ENCODE data around the gene HDC. TPM values are rescaled to one million over a fixed set of nuclear protein-coding genes. Genes with fewer than 3 reads are reported as not detected.

Gene HDC
- total and polyA plus RNA-seq, 10 of the 15 experiments (the other 5 are each of a cell fraction or from before 2014, with no cell fraction given), result not detected

DNA sequence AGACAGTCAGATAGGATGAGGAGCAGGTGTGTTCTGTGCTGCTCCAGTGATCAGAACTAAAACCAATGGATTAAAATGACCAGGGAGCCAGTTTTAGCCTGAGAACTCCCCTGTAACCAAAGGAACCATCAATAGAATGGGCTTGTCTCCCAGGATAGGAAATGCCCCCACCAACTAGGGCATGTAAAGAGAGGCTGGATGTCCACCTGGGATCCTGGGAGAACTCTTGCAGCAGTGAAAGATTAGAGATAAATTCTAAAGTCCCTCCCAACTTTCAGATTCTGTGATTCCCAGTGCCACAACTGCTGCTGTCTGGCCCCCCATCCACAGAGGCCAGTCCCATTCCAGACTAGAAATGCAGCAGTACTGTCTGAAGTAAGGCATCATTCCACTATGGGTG lies 33.8 kb downstream of the HDC start:
- no peaks in the 10 kb centered on the region for H3K27me3 ChIP-seq (replicated peaks in 1 of 2; ENCODE audit: control insufficient read depth in 2 of 2, insufficient read depth in 2 of 2, low read length in 1 of 2)
- H3K4me2 ChIP-seq (ENCODE audit: control insufficient read depth, insufficient read depth), result no peak overlapping the region
- H3K4me3 ChIP-seq, result no peak overlapping the region
- FAIRE-seq (no peak), ATAC-seq (no peak), DNase-seq (ENCODE audit: low read depth, low spot score) (no peak)
- H3K4me1 ChIP-seq (ENCODE audit: control insufficient read depth, insufficient read depth, low read length), result no peaks in the 10 kb centered on the region
- H3K9me3 ChIP-seq (replicated peaks; ENCODE audit: control insufficient read depth, insufficient read depth, low read length), result no peaks in the 10 kb centered on the region
- SMC1A ChIA-PET (ENCODE audit: uncharacterized antibody, unreplicated experiment), result no interaction called here
- in situ Hi-C loops (cut with MboI), result no loop called here
- H3K36me3 ChIP-seq (ENCODE audit: control insufficient read depth in 2 of 2, insufficient read depth in 2 of 2, low read length in 1 of 2), result no peaks in the 10 kb centered on the region; a peak in 1 of 4 replicates
- H2AFZ ChIP-seq (ENCODE audit: control insufficient read depth, low read depth, low read length), result no peak overlapping the region
- intact Hi-C loops (cut with micrococcal nuclease; ENCODE audit: unreplicated experiment), result no loop called here
- TF ChIP-seq SMAD1 (IDR thresholded peaks at IDR 0.05; ENCODE audit: low read depth, partially characterized antibody) (no peak), SMAD5 (IDR thresholded peaks at IDR 0.05; ENCODE audit: low read depth) (no peak), YY1 (IDR thresholded peaks at IDR 0.05; ENCODE audit: low read depth, low read length) (no peak), WRNIP1 (IDR thresholded peaks at IDR 0.05; ENCODE audit: borderline replicate concordance, low read depth, low read length) (no peak)
- TF ChIP-seq, protein P1, sequence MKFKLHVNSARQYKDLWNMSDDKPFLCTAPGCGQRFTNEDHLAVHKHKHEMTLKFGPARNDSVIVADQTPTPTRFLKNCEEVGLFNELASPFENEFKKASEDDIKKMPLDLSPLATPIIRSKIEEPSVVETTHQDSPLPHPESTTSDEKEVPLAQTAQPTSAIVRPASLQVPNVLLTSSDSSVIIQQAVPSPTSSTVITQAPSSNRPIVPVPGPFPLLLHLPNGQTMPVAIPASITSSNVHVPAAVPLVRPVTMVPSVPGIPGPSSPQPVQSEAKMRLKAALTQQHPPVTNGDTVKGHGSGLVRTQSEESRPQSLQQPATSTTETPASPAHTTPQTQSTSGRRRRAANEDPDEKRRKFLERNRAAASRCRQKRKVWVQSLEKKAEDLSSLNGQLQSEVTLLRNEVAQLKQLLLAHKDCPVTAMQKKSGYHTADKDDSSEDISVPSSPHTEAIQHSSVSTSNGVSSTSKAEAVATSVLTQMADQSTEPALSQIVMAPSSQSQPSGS (IDR thresholded peaks at IDR 0.05; ENCODE audit: low read length), result no peak
- H4K20me1 ChIP-seq (ENCODE audit: control insufficient read depth, insufficient read depth), result no peaks in the 10 kb centered on the region
- H3K9ac ChIP-seq (ENCODE audit: control insufficient read depth, insufficient read depth, low read length), result no peak overlapping the region
- POLR2A ChIA-PET, result no interaction called here
- H3K79me2 ChIP-seq (ENCODE audit: control insufficient read depth, insufficient read depth, low read length), result no peaks in the 10 kb centered on the region
- CTCF ChIA-PET, result no interaction called here
- H3K27ac ChIP-seq (ENCODE audit: control insufficient read depth, insufficient read depth), result no peak overlapping the region
- RAD21 ChIA-PET (ENCODE audit: unreplicated experiment), result no interaction called here
- BruUV-seq (replicated peaks), result no TSS peak

DNA sequence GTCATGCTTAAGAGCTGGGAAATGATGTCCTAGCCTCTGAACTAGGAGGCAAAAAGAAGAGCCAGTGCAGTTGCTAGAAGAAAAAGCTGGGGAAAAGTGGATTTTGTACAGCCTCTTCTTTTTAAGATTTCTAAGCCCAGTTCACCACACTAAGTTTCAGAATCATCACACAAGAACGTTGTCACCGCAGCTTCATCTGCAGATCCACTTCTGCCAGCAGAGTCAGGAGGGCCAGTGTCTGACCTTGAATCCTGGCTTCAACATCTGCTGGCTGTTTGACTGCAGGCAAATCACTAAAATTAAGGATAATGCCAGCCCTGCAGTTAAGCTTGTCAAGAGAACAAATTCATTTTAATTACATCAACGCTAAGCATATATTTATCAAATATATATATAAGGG lies 36.2 kb downstream of the HDC start:
- Histone ChIP-seq H3K27ac (ENCODE audit: control insufficient read depth, insufficient read depth) (no peak overlapping the region), H3K79me2 (ENCODE audit: control insufficient read depth, insufficient read depth, low read length) (no peaks in the 10 kb centered on the region), H3K4me2 (ENCODE audit: control insufficient read depth, insufficient read depth) (no peak overlapping the region), H3K36me3 (ENCODE audit: control insufficient read depth in 2 of 2, insufficient read depth in 2 of 2, low read length in 1 of 2) (no peaks in the 10 kb centered on the region; a peak in 1 of 4 replicates), H3K4me1 (ENCODE audit: control insufficient read depth, insufficient read depth, low read length) (no peaks in the 10 kb centered on the region), H4K20me1 (ENCODE audit: control insufficient read depth, insufficient read depth) (no peaks in the 10 kb centered on the region), H3K9ac (ENCODE audit: control insufficient read depth, insufficient read depth, low read length) (no peak overlapping the region), H3K4me3 (no peak overlapping the region), H3K27me3 (replicated peaks in 1 of 2; ENCODE audit: control insufficient read depth in 2 of 2, insufficient read depth in 2 of 2, low read length in 1 of 2) (no peaks in the 10 kb centered on the region), H2AFZ (ENCODE audit: control insufficient read depth, low read depth, low read length) (no peak overlapping the region), H3K9me3 (replicated peaks; ENCODE audit: control insufficient read depth, insufficient read depth, low read length) (no peaks in the 10 kb centered on the region)
- ChIA-PET SMC1A (ENCODE audit: uncharacterized antibody, unreplicated experiment) (no interaction called here), RAD21 (ENCODE audit: unreplicated experiment) (no interaction called here), POLR2A (no interaction called here), CTCF (no interaction called here)
- intact Hi-C loops (cut with micrococcal nuclease; ENCODE audit: unreplicated experiment), result no loop called here
- in situ Hi-C loops (cut with MboI), result no loop called here
- no peak for DNase-seq (ENCODE audit: low read depth, low spot score)
- ATAC-seq, result no peak
- no peak for FAIRE-seq
- no TSS peak for BruUV-seq (replicated peaks)
- WGBS (ENCODE audit: insufficient coverage, insufficient replicate concordance, low lambda C conversion rate, missing lambda C conversion rate), result 78% methylated on average over 3 of the region's 3 CpGs
- TF ChIP-seq GABPA (IDR thresholded peaks at IDR 0.05; ENCODE audit: low read depth) (no peak), SRF (IDR thresholded peaks at IDR 0.05; ENCODE audit: low read depth in 2 of 2, low read length in 2 of 2) (no peak), NR2C1 (IDR thresholded peaks at IDR 0.05) (no peak), MTA3 (IDR thresholded peaks at IDR 0.05; ENCODE audit: borderline replicate concordance, low read length) (no peak), TCF3 (IDR thresholded peaks at IDR 0.05; ENCODE audit: borderline replicate concordance, insufficient read depth, low read depth, low read length) (no peak), ETV6 (conservative IDR thresholded peaks at IDR 0.05 in 1 of 2, IDR thresholded peaks at IDR 0.05 in 1 of 2; ENCODE audit: borderline replicate concordance in 1 of 2, low read depth in 1 of 2) (no peak), BMI1 (IDR thresholded peaks at IDR 0.05; ENCODE audit: borderline replicate concordance) (no peak)
- TF ChIP-seq, protein P2, sequence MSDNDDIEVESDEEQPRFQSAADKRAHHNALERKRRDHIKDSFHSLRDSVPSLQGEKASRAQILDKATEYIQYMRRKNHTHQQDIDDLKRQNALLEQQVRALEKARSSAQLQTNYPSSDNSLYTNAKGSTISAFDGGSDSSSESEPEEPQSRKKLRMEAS (IDR thresholded peaks at IDR 0.05; ENCODE audit: low read depth, low read length), result no peak
- TF ChIP-seq, protein P3, sequence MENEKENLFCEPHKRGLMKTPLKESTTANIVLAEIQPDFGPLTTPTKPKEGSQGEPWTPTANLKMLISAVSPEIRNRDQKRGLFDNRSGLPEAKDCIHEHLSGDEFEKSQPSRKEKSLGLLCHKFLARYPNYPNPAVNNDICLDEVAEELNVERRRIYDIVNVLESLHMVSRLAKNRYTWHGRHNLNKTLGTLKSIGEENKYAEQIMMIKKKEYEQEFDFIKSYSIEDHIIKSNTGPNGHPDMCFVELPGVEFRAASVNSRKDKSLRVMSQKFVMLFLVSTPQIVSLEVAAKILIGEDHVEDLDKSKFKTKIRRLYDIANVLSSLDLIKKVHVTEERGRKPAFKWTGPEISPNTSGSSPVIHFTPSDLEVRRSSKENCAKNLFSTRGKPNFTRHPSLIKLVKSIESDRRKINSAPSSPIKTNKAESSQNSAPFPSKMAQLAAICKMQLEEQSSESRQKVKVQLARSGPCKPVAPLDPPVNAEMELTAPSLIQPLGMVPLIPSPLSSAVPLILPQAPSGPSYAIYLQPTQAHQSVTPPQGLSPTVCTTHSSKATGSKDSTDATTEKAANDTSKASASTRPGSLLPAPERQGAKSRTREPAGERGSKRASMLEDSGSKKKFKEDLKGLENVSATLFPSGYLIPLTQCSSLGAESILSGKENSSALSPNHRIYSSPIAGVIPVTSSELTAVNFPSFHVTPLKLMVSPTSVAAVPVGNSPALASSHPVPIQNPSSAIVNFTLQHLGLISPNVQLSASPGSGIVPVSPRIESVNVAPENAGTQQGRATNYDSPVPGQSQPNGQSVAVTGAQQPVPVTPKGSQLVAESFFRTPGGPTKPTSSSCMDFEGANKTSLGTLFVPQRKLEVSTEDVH (IDR thresholded peaks at IDR 0.05; ENCODE audit: low read depth, partially characterized antibody), result no peak
